SU-DHL-6 (cell line): ENCODE results near the gene TULP4.

ENCODE experiments used
- H2AFZ ChIP-seq: fragments of 200-600 bp; sonication (generic); 2 replicates; pipeline ENCODE4 v1.6.1; 2014; ENCODE audit warnings: low read depth, mild to moderate bottlenecking, moderate library complexity, mixed read lengths, antibody characterized with exemption, low read length; ENCODE audit not compliant: severe bottlenecking
- H3F3A ChIP-seq: fragments of 200-600 bp; shearing (Covaris generic); 2 replicates; pipeline ENCODE4 v1.6.0; 2016; ENCODE audit warnings: antibody characterized with exemption, mild to moderate bottlenecking; ENCODE audit not compliant: insufficient read depth
- H3K27ac ChIP-seq: fragments of 200-600 bp; sonication (generic); 2 replicates; pipeline ENCODE4 v1.5.1; 2016; ENCODE audit warnings: low read depth, mild to moderate bottlenecking, low read length, moderate library complexity, mixed read lengths
- H3K27me3 ChIP-seq: fragments of 200-600 bp; sonication (generic), shearing (Covaris generic); 2 replicates; pipeline ENCODE4 v1.6.0; 2014; ENCODE audit warnings: mild to moderate bottlenecking, low read length
- H3K36me3 ChIP-seq: fragments of 200-600 bp; sonication (generic); 2 replicates; pipeline ENCODE4 v1.6.1; 2014; ENCODE audit warnings: mild to moderate bottlenecking, low read length, mixed read lengths
- H3K4me2 ChIP-seq: fragments of 300-600, 200-600 bp; shearing (Covaris generic), sonication (generic); 2 replicates; pipeline ENCODE4 v1.6.0; 2014; ENCODE audit warnings: low read length, low read depth, mild to moderate bottlenecking; ENCODE audit not compliant: poor library complexity, severe bottlenecking
- H3K4me3 ChIP-seq: fragments of 200-600 bp; sonication (generic); 2 replicates; pipeline ENCODE4 v1.5.1; 2014; ENCODE audit warnings: antibody characterized with exemption, low read length, mild to moderate bottlenecking, mixed read lengths; ENCODE audit not compliant: insufficient read depth, poor library complexity, severe bottlenecking
- H3K79me2 ChIP-seq: fragments of 200-600 bp; sonication (generic); 2 replicates; pipeline ENCODE4 v1.6.1; 2014; ENCODE audit warnings: mild to moderate bottlenecking, low read length, moderate library complexity; ENCODE audit not compliant: insufficient read depth
- H3K9ac ChIP-seq: fragments of 200-600 bp; sonication (generic); 2 replicates; pipeline ENCODE4 v1.7.0; 2014; ENCODE audit warnings: mild to moderate bottlenecking, low read length
- H3K9me2 ChIP-seq: fragments of 200-600 bp; sonication (generic); replicated peaks from 2 replicates; pipeline ENCODE4 v1.6.1; 2014; ENCODE audit warnings: low read length; ENCODE audit not compliant: insufficient read depth
- H3K9me3 ChIP-seq: fragments of 200-600 bp; sonication (generic); 2 replicates; pipeline ENCODE4 v1.6.1; 2014; ENCODE audit warnings: low read length, mixed read lengths; ENCODE audit not compliant: insufficient read depth
- H4K20me1 ChIP-seq: fragments of 200-600 bp; sonication (generic); 2 replicates; pipeline ENCODE4 v1.6.1; 2014; ENCODE audit warnings: low read depth, mild to moderate bottlenecking, antibody characterized with exemption, low read length, moderate library complexity, mixed read lengths
- CTCF ChIP-seq: fragments of 200-600 bp; sonication (generic); IDR thresholded peaks from one replicate; pipeline ENCODE4 v1.5.1; 2017; ENCODE audit warnings: antibody characterized with exemption, mild to moderate bottlenecking, low read length, moderate library complexity; ENCODE audit not compliant: insufficient read depth, poor library complexity, severe bottlenecking
- EZH2phosphoT487 ChIP-seq: fragments of 200-600 bp; sonication (generic), shearing (Covaris generic); conservative IDR thresholded peaks from 2 replicates; pipeline ENCODE4 v1.6.1; 2018; ENCODE audit warnings: mild to moderate bottlenecking, antibody characterized with exemption, low read length, moderate library complexity, mixed read lengths

TULP4 gene

DNA sequence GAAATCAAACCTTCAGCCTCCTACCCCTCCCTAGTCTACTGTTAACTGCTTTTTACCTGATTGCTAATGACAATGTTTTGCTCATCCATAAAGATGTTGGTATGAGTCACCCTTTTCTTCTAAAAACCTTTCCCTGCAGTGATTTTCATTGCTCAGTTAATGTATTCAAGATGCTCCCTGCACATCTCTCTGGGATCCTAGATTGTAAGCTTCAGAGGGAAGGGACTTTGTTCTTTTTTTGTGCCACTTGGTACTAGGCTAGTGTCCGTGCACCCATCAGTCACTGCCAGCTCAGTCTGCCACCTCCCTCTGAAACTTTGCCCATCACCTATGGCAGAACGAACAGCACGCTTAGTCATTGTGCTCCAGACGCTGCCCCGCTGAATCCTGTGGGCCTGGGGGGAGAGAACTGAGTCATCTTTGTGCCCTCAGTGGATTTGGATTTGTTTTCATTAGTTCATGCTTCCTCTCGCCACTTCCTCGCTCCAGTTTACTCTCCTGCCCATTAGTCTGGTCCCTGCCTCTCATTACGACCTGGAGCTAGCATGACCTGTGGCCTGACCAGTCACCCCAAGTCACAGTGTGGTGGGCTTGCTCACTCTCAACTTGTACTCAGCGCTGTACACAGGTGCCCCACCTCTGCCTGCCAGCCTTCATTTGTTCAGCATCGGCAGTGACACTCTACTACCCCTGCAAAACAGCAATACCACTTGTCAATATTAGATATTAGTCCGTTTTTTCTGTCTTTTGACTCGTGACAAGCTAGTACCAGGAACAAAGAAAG, 169.6 kb downstream of the TULP4 start:
- Histone ChIP-seq H3K9me2 (no peaks in the 10 kb centered on the region), H3K4me2 (no peak overlapping the region), H3K9me3 (no peaks in the 10 kb centered on the region), H3K36me3 (peaks cover 4% of the 10 kb centered on the region; the same call in 1 of the 2 replicates), H3K27me3 (no peaks in the 10 kb centered on the region), H3F3A (no peaks in the 10 kb centered on the region), H3K79me2 (no peaks in the 10 kb centered on the region), H2AFZ (no peak overlapping the region), H3K4me3 (no peak overlapping the region), H3K9ac (no peak overlapping the region), H3K27ac (no peak overlapping the region), H4K20me1 (no peaks in the 10 kb centered on the region)
- no peak for TF ChIP-seq CTCF

GRCh38 chr6:158485431-158485830, 173.2 kb downstream of the TULP4 start:
- Histone ChIP-seq H3F3A (no peaks in the 10 kb centered on the region), H3K36me3 (no peaks in the 10 kb centered on the region; the same call in 1 of the 2 replicates), H3K4me3 (no peak overlapping the region), H3K27ac (no peak overlapping the region), H3K79me2 (no peaks in the 10 kb centered on the region), H3K27me3 (no peaks in the 10 kb centered on the region), H3K9me2 (no peaks in the 10 kb centered on the region), H2AFZ (no peak overlapping the region), H3K9me3 (no peaks in the 10 kb centered on the region), H3K4me2 (no peak overlapping the region), H3K9ac (no peak overlapping the region), H4K20me1 (no peaks in the 10 kb centered on the region)
- no peak for TF ChIP-seq CTCF
- no peak for TF ChIP-seq EZH2phosphoT487

DNA sequence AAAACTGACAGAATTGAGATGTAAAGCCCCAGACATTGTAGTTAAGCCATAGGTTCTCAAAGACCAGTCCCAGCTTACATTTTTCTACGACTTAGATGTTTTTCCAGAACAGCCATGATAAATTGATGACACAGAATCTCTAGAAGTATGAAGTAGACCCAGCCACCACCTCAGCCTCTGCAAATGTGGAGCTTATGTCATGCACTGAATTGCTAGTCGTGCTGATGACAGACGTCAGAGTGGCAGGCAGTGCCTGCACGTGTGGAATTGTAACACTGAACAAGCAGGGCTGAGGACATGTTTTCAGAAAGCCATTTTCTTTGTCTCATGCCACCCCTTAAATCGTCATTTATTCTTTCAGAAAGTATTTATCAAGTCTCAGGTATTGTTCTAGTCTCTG, 175.2 kb downstream of the TULP4 start:
- H3K27me3 ChIP-seq, result no peaks in the 10 kb centered on the region
- H3K9me3 ChIP-seq, result no peaks in the 10 kb centered on the region
- H3K79me2 ChIP-seq, result no peaks in the 10 kb centered on the region
- no peak overlapping the region for H3K27ac ChIP-seq
- no peaks in the 10 kb centered on the region for H3F3A ChIP-seq
- no peaks in the 10 kb centered on the region; the same call in 1 of the 2 replicates for H3K36me3 ChIP-seq
- H3K9ac ChIP-seq, result no peak overlapping the region
- no peak overlapping the region for H2AFZ ChIP-seq
- no peaks in the 10 kb centered on the region for H4K20me1 ChIP-seq
- TF ChIP-seq CTCF (no peak), EZH2phosphoT487 (no peak)
- H3K4me2 ChIP-seq, result no peak overlapping the region
- no peak overlapping the region for H3K4me3 ChIP-seq
- H3K9me2 ChIP-seq, result no peaks in the 10 kb centered on the region
